ENCODE measurements around the gene CALU. TPM values are rescaled to one million over a fixed set of nuclear protein-coding genes. Genes with fewer than 3 reads are reported as not detected.

The CALU gene
- polyA plus RNA-seq, 1 donor from 2014 or later = 38.1 TPM

DNA sequence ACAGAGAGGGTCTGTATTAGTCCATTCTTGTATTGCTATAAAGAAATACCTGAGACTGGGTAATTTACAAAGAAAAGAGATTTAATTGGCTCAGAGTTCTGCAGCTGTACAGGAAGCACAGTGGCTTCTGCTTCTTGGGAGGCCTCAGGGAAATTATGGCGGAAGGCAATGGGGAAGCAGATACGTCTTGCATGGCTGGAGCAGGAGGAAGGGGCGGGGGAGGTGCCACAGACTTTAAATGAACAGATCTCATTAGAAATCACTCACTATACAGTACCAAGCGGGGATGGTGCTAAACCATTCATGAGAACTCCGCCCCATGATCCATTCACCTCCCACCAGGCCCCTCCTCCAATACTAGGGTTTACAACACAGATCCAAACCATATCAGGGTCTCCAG is 3.7 kb upstream of the CALU start:
- no peak overlapping the region for H3K27ac ChIP-seq (ENCODE audit: low read length)
- H3K79me2 ChIP-seq (replicated peaks; ENCODE audit: insufficient read depth, low read length) = peaks cover 9% of the 10 kb centered on the region
- no peaks in the 10 kb centered on the region for H3K27me3 ChIP-seq (ENCODE audit: insufficient read depth, low read depth, low read length)
- no peaks in the 10 kb centered on the region for H3K36me3 ChIP-seq (ENCODE audit: insufficient read depth, low read length)
- no peak for TF ChIP-seq TAF1 (IDR thresholded peaks at IDR 0.05; ENCODE audit: low read depth)
- TF ChIP-seq, protein P1, sequence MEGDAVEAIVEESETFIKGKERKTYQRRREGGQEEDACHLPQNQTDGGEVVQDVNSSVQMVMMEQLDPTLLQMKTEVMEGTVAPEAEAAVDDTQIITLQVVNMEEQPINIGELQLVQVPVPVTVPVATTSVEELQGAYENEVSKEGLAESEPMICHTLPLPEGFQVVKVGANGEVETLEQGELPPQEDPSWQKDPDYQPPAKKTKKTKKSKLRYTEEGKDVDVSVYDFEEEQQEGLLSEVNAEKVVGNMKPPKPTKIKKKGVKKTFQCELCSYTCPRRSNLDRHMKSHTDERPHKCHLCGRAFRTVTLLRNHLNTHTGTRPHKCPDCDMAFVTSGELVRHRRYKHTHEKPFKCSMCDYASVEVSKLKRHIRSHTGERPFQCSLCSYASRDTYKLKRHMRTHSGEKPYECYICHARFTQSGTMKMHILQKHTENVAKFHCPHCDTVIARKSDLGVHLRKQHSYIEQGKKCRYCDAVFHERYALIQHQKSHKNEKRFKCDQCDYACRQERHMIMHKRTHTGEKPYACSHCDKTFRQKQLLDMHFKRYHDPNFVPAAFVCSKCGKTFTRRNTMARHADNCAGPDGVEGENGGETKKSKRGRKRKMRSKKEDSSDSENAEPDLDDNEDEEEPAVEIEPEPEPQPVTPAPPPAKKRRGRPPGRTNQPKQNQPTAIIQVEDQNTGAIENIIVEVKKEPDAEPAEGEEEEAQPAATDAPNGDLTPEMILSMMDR (IDR thresholded peaks at IDR 0.05; ENCODE audit: poor library complexity, severe bottlenecking) = no peak
- no peak for TF ChIP-seq EZH2 (IDR thresholded peaks at IDR 0.05; ENCODE audit: borderline replicate concordance, insufficient read depth, low read length, poor library complexity, severe bottlenecking)
- TF ChIP-seq MXI1 (conservative IDR thresholded peaks at IDR 0.05; ENCODE audit: poor library complexity, severe bottlenecking) = no peak
- TF ChIP-seq EP300 (conservative IDR thresholded peaks at IDR 0.05; ENCODE audit: poor library complexity, severe bottlenecking) = no peak
- no peak for TF ChIP-seq SMC3 (conservative IDR thresholded peaks at IDR 0.05; ENCODE audit: poor library complexity)
- TF ChIP-seq POLR2AphosphoS5 (IDR thresholded peaks at IDR 0.05) = no peak
- TF ChIP-seq RAD21 (conservative IDR thresholded peaks at IDR 0.05) = no peak
- TF ChIP-seq, protein P2, sequence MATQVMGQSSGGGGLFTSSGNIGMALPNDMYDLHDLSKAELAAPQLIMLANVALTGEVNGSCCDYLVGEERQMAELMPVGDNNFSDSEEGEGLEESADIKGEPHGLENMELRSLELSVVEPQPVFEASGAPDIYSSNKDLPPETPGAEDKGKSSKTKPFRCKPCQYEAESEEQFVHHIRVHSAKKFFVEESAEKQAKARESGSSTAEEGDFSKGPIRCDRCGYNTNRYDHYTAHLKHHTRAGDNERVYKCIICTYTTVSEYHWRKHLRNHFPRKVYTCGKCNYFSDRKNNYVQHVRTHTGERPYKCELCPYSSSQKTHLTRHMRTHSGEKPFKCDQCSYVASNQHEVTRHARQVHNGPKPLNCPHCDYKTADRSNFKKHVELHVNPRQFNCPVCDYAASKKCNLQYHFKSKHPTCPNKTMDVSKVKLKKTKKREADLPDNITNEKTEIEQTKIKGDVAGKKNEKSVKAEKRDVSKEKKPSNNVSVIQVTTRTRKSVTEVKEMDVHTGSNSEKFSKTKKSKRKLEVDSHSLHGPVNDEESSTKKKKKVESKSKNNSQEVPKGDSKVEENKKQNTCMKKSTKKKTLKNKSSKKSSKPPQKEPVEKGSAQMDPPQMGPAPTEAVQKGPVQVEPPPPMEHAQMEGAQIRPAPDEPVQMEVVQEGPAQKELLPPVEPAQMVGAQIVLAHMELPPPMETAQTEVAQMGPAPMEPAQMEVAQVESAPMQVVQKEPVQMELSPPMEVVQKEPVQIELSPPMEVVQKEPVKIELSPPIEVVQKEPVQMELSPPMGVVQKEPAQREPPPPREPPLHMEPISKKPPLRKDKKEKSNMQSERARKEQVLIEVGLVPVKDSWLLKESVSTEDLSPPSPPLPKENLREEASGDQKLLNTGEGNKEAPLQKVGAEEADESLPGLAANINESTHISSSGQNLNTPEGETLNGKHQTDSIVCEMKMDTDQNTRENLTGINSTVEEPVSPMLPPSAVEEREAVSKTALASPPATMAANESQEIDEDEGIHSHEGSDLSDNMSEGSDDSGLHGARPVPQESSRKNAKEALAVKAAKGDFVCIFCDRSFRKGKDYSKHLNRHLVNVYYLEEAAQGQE (IDR thresholded peaks at IDR 0.05; ENCODE audit: borderline replicate concordance) = no peak
- H3K9me3 ChIP-seq (ENCODE audit: low read length) = no peaks in the 10 kb centered on the region
- H3K4me3 ChIP-seq (ENCODE audit: low read length) = no peak overlapping the region
- H3K4me2 ChIP-seq (ENCODE audit: low read length) = no peak overlapping the region
- no peak overlapping the region for H2AFZ ChIP-seq (ENCODE audit: low read depth, low read length)
- H3K9ac ChIP-seq (ENCODE audit: low read length) = no peak overlapping the region
- peaks cover 4% of the 10 kb centered on the region for H3F3A ChIP-seq (ENCODE audit: insufficient read depth, low read length, poor library complexity, severe bottlenecking)
- no peaks in the 10 kb centered on the region for H3K9me2 ChIP-seq (ENCODE audit: insufficient read depth, low read length)
- no peaks in the 10 kb centered on the region for H4K20me1 ChIP-seq (ENCODE audit: insufficient read depth)

GRCh38 chr7:128737441-128737840 is 1.7 kb upstream of the CALU start:
- H3K9me3 ChIP-seq (ENCODE audit: low read length) = no peaks in the 10 kb centered on the region
- no peaks in the 10 kb centered on the region for H3K9me2 ChIP-seq (ENCODE audit: insufficient read depth, low read length)
- no peaks in the 10 kb centered on the region for H3K36me3 ChIP-seq (ENCODE audit: insufficient read depth, low read length)
- peaks cover 29% of the 10 kb centered on the region for H3K79me2 ChIP-seq (replicated peaks; ENCODE audit: insufficient read depth, low read length)
- no peaks in the 10 kb centered on the region for H4K20me1 ChIP-seq (ENCODE audit: insufficient read depth)
- H3K4me2 ChIP-seq (ENCODE audit: low read length) = no peak overlapping the region
- H3K27me3 ChIP-seq (ENCODE audit: insufficient read depth, low read depth, low read length) = no peaks in the 10 kb centered on the region
- H3K27ac ChIP-seq (ENCODE audit: low read length) = no peak overlapping the region
- TF ChIP-seq RAD21 (conservative IDR thresholded peaks at IDR 0.05) = no peak
- no peak for TF ChIP-seq MXI1 (conservative IDR thresholded peaks at IDR 0.05; ENCODE audit: poor library complexity, severe bottlenecking)
- TF ChIP-seq, protein P2 (IDR thresholded peaks at IDR 0.05; ENCODE audit: borderline replicate concordance) = no peak
- no peak for TF ChIP-seq EP300 (conservative IDR thresholded peaks at IDR 0.05; ENCODE audit: poor library complexity, severe bottlenecking)
- no peak for TF ChIP-seq EZH2 (IDR thresholded peaks at IDR 0.05; ENCODE audit: borderline replicate concordance, insufficient read depth, low read length, poor library complexity, severe bottlenecking)
- TF ChIP-seq, protein P1 (IDR thresholded peaks at IDR 0.05; ENCODE audit: poor library complexity, severe bottlenecking) = no peak
- TF ChIP-seq SMC3 (conservative IDR thresholded peaks at IDR 0.05; ENCODE audit: poor library complexity) = no peak
- no peak for TF ChIP-seq POLR2AphosphoS5 (IDR thresholded peaks at IDR 0.05)
- TF ChIP-seq TAF1 (IDR thresholded peaks at IDR 0.05; ENCODE audit: low read depth) = no peak
- no peak overlapping the region for H3K9ac ChIP-seq (ENCODE audit: low read length)
- no peak overlapping the region for H3K4me3 ChIP-seq (ENCODE audit: low read length)
- peaks cover 4% of the 10 kb centered on the region for H3F3A ChIP-seq (ENCODE audit: insufficient read depth, low read length, poor library complexity, severe bottlenecking)
- no peak overlapping the region for H2AFZ ChIP-seq (ENCODE audit: low read depth, low read length)
